Measurements from ENCODE around the gene ADAMTS17. TPM values are rescaled to one million over a fixed set of nuclear protein-coding genes. Genes with fewer than 3 reads are reported as not detected.
"Not testable (repeated sequence)": the region's sequence is repeated elsewhere in the genome, so short reads cannot be mapped to it uniquely, and the experiment has no call there.

ADAMTS17 gene
- total RNA-seq, 1 donor from 2014 or later, result 1.5 TPM

DNA sequence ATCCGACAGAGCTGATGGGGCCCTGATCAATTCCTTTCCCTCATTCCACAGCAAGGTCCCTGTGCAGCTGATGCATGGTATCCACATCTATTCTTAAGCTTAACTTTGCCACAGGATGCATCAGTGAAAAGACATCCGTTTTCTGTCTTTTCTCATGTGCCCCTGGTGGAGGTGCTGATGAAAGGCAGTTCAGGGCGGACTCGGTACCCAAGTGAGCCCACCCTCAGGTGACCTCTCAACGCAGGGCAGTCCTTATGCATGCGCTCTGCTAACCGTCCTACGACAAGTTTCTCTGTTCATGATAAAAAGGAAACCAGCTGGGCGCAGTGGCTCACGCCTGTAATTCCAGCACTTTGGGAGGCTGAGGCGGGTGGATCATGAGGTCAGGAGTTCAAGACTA lies 251.4 kb downstream of the ADAMTS17 start:
- H3K9me3 Mint-ChIP-seq, result peaks cover 5% of the 10 kb centered on the region
- H4K20me1 ChIP-seq (ENCODE audit: low read depth), result no peaks in the 10 kb centered on the region
- no peak overlapping the region for H3K27ac Mint-ChIP-seq
- peaks cover 2% of the 10 kb centered on the region for H3K27me3 Mint-ChIP-seq (ENCODE audit: insufficient read depth, low read depth)
- H3K4me2 ChIP-seq, result no peak overlapping the region
- TF ChIP-seq EZH2phosphoT487 (IDR thresholded peaks at IDR 0.05), result no peak
- TF ChIP-seq, protein P1, sequence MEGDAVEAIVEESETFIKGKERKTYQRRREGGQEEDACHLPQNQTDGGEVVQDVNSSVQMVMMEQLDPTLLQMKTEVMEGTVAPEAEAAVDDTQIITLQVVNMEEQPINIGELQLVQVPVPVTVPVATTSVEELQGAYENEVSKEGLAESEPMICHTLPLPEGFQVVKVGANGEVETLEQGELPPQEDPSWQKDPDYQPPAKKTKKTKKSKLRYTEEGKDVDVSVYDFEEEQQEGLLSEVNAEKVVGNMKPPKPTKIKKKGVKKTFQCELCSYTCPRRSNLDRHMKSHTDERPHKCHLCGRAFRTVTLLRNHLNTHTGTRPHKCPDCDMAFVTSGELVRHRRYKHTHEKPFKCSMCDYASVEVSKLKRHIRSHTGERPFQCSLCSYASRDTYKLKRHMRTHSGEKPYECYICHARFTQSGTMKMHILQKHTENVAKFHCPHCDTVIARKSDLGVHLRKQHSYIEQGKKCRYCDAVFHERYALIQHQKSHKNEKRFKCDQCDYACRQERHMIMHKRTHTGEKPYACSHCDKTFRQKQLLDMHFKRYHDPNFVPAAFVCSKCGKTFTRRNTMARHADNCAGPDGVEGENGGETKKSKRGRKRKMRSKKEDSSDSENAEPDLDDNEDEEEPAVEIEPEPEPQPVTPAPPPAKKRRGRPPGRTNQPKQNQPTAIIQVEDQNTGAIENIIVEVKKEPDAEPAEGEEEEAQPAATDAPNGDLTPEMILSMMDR (IDR thresholded peaks at IDR 0.05), result peak; percentile 13
- no peak overlapping the region for H3K4me3 Mint-ChIP-seq
- H3K36me3 Mint-ChIP-seq, result no peaks in the 10 kb centered on the region
- H3K27me3 ChIP-seq, result no peaks in the 10 kb centered on the region
- no peak overlapping the region for H3K27ac ChIP-seq
- no peak overlapping the region for H3K9ac ChIP-seq
- H3K4me1 Mint-ChIP-seq, result peaks cover 8% of the 10 kb centered on the region
- no peaks in the 10 kb centered on the region for H3F3A ChIP-seq (ENCODE audit: low read depth)
- no peaks in the 10 kb centered on the region for H3K79me2 ChIP-seq (ENCODE audit: low read depth)
- DNase-seq (ENCODE audit: low spot score), result no peak
- H3K4me1 ChIP-seq, result no peaks in the 10 kb centered on the region
- H3K4me3 ChIP-seq, result no peak overlapping the region
- no peak overlapping the region for H2AFZ ChIP-seq (replicated peaks)
- H3K9me3 ChIP-seq (ENCODE audit: low read depth), result no peaks in the 10 kb centered on the region
- H3K36me3 ChIP-seq, result no peaks in the 10 kb centered on the region

DNA sequence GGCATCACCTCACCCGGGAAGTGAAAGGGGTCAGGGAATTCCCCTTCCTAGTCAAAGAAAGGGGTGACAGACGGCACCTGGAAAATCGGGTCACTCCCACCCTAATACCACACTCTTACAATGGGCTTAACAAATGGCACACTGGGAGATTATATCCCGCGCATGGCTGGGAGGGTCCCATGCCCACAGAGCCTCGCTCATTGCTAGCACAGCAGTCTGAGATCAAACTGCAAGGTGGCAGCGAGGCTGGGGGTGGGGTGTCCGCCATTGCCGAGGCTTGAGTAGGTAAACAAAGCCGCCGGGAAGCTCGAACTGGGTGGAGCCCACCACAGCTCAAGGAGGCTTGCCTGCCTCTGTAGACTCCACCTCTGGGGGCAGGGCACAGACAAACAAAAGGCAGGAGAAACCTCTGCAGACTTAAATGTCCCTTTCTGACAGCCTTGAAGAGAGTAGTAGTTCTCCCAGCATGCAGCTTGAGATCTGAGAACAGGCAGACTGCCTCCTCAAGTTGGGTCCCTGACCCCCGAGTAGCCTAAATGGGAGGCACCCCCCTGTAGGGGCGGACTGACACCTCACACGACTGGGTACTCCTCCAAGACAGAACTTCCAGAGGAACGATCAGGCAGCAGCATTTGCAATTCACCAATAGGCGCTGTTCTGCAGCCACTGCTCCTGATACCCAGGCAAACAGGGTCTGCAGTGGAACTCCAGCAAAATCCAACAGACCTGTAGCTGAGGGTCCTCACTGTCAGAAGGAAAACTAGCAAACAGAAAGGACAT lies 257.5 kb downstream of the ADAMTS17 start:
- not testable (repeated sequence) for H3K4me2 ChIP-seq; H3K27me3 Mint-ChIP-seq (ENCODE audit: insufficient read depth, low read depth); H4K20me1 ChIP-seq (ENCODE audit: low read depth); H3K9ac ChIP-seq; H3K9me3 Mint-ChIP-seq; H3F3A ChIP-seq (ENCODE audit: low read depth); H3K4me3 ChIP-seq; DNase-seq (ENCODE audit: low spot score); H3K36me3 ChIP-seq; H3K27ac Mint-ChIP-seq; H3K4me1 Mint-ChIP-seq; H3K27ac ChIP-seq; H2AFZ ChIP-seq (replicated peaks); H3K4me1 ChIP-seq; H3K27me3 ChIP-seq; H3K4me3 Mint-ChIP-seq; H3K36me3 Mint-ChIP-seq; H3K79me2 ChIP-seq (ENCODE audit: low read depth); H3K9me3 ChIP-seq (ENCODE audit: low read depth)

DNA sequence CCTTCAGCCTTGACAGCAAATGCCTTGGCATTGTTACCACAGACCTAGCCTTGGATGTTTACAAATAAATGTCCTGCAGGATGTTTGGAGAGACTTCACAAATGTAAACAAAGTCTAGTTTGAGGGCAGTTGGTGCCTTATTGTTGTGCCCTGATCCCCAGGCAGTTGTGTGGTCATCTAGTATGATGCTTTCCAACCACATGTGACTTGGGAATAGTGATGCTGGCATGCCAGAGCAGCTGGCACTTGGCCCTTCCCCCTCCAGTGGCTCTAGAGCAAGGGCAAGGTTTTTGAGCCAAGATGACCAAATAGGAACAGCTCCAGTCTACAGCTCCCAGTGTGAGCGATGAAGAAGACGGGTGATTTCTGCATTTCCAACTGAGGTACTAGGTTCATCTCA lies 258.2 kb downstream of the ADAMTS17 start:
- H3K4me1 Mint-ChIP-seq, result peaks cover 9% of the 10 kb centered on the region
- Histone ChIP-seq H3K9ac (no peak overlapping the region), H3F3A (ENCODE audit: low read depth) (no peaks in the 10 kb centered on the region), H3K4me3 (no peak overlapping the region), H3K27me3 (no peaks in the 10 kb centered on the region), H4K20me1 (ENCODE audit: low read depth) (no peaks in the 10 kb centered on the region), H3K9me3 (ENCODE audit: low read depth) (no peaks in the 10 kb centered on the region), H3K79me2 (ENCODE audit: low read depth) (no peaks in the 10 kb centered on the region), H2AFZ (replicated peaks) (no peak overlapping the region), H3K4me2 (no peak overlapping the region), H3K4me1 (peaks cover 8% of the 10 kb centered on the region), H3K27ac (no peak overlapping the region), H3K36me3 (no peaks in the 10 kb centered on the region)
- H3K27me3 Mint-ChIP-seq (ENCODE audit: insufficient read depth, low read depth), result peaks cover 2% of the 10 kb centered on the region
- TF ChIP-seq EZH2phosphoT487 (IDR thresholded peaks at IDR 0.05) (no peak), EZH2 (IDR thresholded peaks at IDR 0.05) (no peak)
- TF ChIP-seq, protein P1 (IDR thresholded peaks at IDR 0.05), result no peak
- DNase-seq (ENCODE audit: low spot score), result no peak
- H3K36me3 Mint-ChIP-seq, result no peaks in the 10 kb centered on the region
- H3K9me3 Mint-ChIP-seq, result peaks cover 8% of the 10 kb centered on the region
- H3K27ac Mint-ChIP-seq, result no peak overlapping the region
- no peak overlapping the region for H3K4me3 Mint-ChIP-seq

DNA sequence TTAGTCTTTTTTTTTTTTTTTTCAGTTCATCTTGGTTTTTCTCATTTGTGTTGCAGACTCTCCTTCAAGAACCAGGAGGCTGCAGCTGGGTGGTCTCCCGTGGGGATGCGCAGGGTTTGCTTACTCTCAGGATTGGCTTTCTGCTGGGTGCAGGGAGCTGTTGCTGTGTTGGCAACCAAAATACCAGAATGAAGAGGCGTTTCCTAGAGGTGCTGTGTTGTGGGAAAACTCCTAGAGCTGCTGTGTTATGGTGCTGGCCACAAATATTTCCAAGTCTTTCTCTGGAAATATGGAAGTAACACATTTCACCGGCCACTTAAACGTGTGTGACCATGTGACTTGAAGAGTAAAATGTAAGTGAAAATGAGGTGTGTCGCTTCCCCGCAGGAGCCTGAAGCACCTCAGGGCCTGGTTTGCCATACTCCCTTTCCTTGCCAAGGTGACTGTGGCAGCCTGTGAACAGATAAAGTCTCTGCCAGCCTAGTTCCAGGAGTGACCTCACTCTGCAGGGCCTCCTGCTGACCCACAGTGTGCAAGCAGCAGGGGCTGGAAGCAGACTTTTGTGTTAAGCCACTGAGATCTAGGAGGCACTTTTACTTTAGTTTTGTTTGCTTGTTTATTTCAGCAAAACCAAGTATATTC lies 258.9 kb downstream of the ADAMTS17 start:
- H3K9ac ChIP-seq, result no peak overlapping the region
- DNase-seq (ENCODE audit: low spot score), result no peak
- no peak overlapping the region for H3K4me3 Mint-ChIP-seq

More for the DNA sequence above, 258.9 kb downstream of the ADAMTS17 start:
- H3K79me2 ChIP-seq (ENCODE audit: low read depth), result no peaks in the 10 kb centered on the region
- H3K27ac ChIP-seq, result no peak overlapping the region
- H4K20me1 ChIP-seq (ENCODE audit: low read depth), result no peaks in the 10 kb centered on the region
- H3K36me3 ChIP-seq, result no peaks in the 10 kb centered on the region
- no peak overlapping the region for H3K4me3 ChIP-seq
- no peaks in the 10 kb centered on the region for H3F3A ChIP-seq (ENCODE audit: low read depth)
- no peak overlapping the region for H3K4me2 ChIP-seq
- Mint-ChIP-seq H3K4me1 (peaks cover 9% of the 10 kb centered on the region), H3K36me3 (no peaks in the 10 kb centered on the region), H3K27me3 (ENCODE audit: insufficient read depth, low read depth) (peaks cover 2% of the 10 kb centered on the region), H3K27ac (no peak overlapping the region), H3K9me3 (peaks cover 8% of the 10 kb centered on the region)
- H3K9me3 ChIP-seq (ENCODE audit: low read depth), result no peaks in the 10 kb centered on the region
- peaks cover 8% of the 10 kb centered on the region for H3K4me1 ChIP-seq
- TF ChIP-seq EZH2phosphoT487 (IDR thresholded peaks at IDR 0.05), result no peak
- no peak for TF ChIP-seq EZH2 (IDR thresholded peaks at IDR 0.05)
- TF ChIP-seq, protein P1 (IDR thresholded peaks at IDR 0.05), result no peak
- H2AFZ ChIP-seq (replicated peaks), result no peak overlapping the region
- H3K27me3 ChIP-seq, result no peaks in the 10 kb centered on the region

Data from neural progenitor cell (in vitro differentiated cells).